RWPE2 (cell line): ENCODE results near the gene SPDYE1.

Experiments used
- ATAC-seq: fragments of 200-7000 bp; cut with Tn5 transposase; 3 replicates; pipeline ENCODE4 v1.9.1; 2021; ENCODE audit warnings: low read depth
- DNase-seq: peaks from one replicate; pipeline ENCODE4 v3.0.0-alpha.2; 2020; ENCODE audit warnings: low spot score
- H3K27ac ChIP-seq: fragments of 450-650 bp; 2 replicates; pipeline ENCODE4 v1.5.1; 2017; ENCODE audit warnings: mild to moderate bottlenecking; ENCODE audit not compliant: poor library complexity, severe bottlenecking
- H3K27me3 ChIP-seq: fragments of 250-450 bp; sonication (Bioruptor Pico); 2 replicates; pipeline ENCODE4 v1.5.1; 2021; ENCODE audit warnings: mild to moderate bottlenecking, moderate library complexity; ENCODE audit not compliant: insufficient read depth, poor library complexity, severe bottlenecking
- H3K36me3 ChIP-seq: fragments of 250-450 bp; sonication (Bioruptor Pico); 2 replicates; pipeline ENCODE4 v1.5.1; 2020; ENCODE audit warnings: low read depth, mild to moderate bottlenecking, moderate library complexity
- H3K4me1 ChIP-seq: fragments of 250-450 bp; sonication (Bioruptor Pico); 2 replicates; pipeline ENCODE4 v1.5.1; 2021; ENCODE audit warnings: mild to moderate bottlenecking, moderate library complexity; ENCODE audit not compliant: insufficient read depth, poor library complexity, severe bottlenecking
- H3K4me3 ChIP-seq: fragments of 250-450 bp; sonication (Bioruptor Pico); 2 replicates; pipeline ENCODE4 v1.5.1; 2021; ENCODE audit warnings: mild to moderate bottlenecking, moderate library complexity; ENCODE audit not compliant: severe bottlenecking
- H3K9me3 ChIP-seq: fragments of 250-450 bp; sonication (Bioruptor Pico); 2 replicates; pipeline ENCODE4 v1.5.1; 2021; ENCODE audit warnings: mild to moderate bottlenecking, moderate library complexity; ENCODE audit not compliant: severe bottlenecking
- CTCF ChIP-seq: fragments of 450-650 bp; IDR thresholded peaks from one replicate; pipeline ENCODE4 v1.5.1; 2017; ENCODE audit warnings: mild to moderate bottlenecking, moderate library complexity; ENCODE audit not compliant: poor library complexity, severe bottlenecking

The SPDYE1 gene

DNA sequence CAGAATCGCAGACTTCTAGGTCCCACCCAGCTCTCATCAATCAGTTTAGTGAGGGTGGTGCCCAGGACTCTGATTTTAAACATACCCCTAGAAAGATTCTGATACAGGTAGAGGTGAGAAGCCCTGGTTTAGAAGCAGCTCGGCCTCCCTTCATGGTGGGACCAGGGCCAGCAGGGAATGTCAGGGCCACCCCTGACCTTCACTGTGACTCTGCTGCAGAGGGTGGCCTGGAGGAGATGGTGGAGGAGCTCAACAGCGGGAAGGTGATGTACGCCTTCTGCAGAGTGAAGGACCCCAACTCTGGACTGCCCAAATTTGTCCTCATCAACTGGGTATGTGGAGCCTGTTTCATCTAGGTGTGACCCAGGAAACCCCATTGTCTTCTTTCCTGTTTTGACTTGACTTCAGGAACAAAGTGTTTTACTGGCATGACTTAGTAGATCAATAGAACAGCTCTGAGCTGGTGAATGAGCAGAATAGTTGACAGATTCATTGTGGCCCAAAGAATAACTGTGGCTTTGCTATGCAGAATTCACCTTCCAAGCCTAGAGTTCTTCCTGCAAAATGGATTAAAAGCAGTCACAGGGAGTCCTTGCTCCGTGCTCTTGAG, 54.0 kb downstream of the SPDYE1 start:
- H3K27ac ChIP-seq: no peak overlapping the region
- no peak for DNase-seq
- no peak for TF ChIP-seq CTCF
- H3K9me3 ChIP-seq: no peaks in the 10 kb centered on the region
- no peaks in the 10 kb centered on the region for H3K27me3 ChIP-seq
- H3K4me3 ChIP-seq: no peak overlapping the region
- no peaks in the 10 kb centered on the region for H3K4me1 ChIP-seq
- H3K36me3 ChIP-seq: peaks cover 93% of the 10 kb centered on the region
- ATAC-seq: no peak

DNA sequence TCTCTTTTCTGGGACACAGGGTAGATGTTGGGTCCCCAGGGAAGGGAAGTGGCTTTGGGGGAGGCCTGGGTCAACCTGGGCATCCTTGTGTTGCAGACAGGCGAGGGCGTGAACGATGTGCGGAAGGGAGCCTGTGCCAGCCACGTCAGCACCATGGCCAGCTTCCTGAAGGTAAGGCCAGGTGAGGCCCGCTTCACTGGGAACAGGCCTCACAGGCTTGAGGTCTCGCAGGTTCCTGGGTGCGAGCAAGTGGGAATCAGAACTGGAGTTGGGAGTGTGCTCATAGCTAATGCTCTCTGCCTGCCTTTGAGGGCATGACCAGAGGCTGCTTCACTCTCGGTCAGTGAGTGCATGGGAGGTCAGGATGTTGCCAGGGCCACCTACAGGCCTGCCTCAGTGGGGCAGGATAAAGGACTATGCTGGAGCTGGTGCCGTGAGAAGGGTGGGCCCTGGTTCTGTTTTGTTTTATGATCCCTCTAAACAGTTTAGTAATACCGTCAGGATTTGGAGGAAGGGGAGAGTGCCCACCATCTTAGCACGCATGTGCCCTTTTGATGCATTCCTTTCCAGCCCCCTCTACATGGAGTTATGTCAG, 55.2 kb downstream of the SPDYE1 start:
- DNase-seq (no peak), ATAC-seq (no peak)
- peaks cover 95% of the 10 kb centered on the region for H3K36me3 ChIP-seq

DNA sequence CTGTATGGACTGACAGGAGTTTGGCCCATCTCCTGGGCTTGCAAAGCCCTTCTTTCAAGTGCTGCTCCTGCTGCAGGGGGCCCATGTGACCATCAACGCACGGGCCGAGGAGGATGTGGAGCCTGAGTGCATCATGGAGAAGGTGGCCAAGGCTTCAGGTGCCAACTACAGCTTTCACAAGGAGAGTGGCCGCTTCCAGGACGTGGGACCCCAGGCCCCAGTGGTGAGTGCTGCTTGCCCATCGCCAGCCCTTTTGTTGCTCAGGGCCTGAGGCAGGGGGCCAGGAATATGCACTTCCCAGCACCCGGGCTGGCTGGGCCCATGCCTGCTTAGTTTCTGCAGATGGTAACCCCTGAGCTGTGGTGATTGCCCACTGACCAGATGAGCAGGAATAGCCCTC, 59.0 kb downstream of the SPDYE1 start:
- Histone ChIP-seq H3K4me1 (no peaks in the 10 kb centered on the region), H3K27ac (no peak overlapping the region), H3K27me3 (no peaks in the 10 kb centered on the region), H3K9me3 (no peaks in the 10 kb centered on the region), H3K36me3 (peaks cover 82% of the 10 kb centered on the region), H3K4me3 (no peak overlapping the region)
- DNase-seq: no peak
- TF ChIP-seq CTCF: no peak
- ATAC-seq: no peak

More for the DNA sequence above, 55.2 kb downstream of the SPDYE1 start:
- Histone ChIP-seq H3K9me3 (no peaks in the 10 kb centered on the region), H3K27me3 (no peaks in the 10 kb centered on the region), H3K27ac (no peak overlapping the region), H3K4me1 (no peaks in the 10 kb centered on the region), H3K4me3 (no peak overlapping the region)
- TF ChIP-seq CTCF: no peak

DNA sequence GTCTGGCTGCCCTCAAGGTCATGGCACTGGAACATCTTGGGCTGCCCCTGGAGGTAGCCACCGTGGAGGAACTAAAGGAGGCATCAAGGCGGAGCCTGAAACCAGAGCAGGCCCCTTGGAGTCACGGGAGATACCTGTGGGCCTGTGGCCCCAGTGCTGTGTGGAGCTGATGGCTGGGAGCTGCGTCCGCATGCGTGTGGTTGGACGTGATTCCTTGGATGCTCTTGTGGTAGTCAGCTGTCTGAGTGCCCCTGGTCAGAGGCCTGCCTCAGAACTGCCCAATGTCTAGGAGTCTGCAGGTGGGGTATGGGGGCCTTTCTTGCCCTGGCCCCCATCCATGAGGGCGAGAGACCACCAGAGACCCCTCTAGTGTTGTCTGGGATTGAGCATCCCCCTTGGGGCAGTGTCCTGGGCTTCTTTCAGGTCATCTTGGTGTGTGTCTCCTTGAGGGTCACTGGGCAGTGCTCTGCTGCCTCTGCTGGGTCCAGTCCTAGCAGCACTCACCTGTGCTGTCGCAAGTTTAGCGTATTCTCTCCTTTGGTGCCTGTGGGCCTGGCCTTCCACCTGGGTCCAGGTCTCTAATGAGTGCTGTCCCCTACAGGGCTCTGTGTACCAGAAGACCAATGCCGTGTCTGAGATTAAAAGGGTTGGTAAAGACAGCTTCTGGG, 59.6 kb downstream of the SPDYE1 start:
- H3K36me3 ChIP-seq: peaks cover 76% of the 10 kb centered on the region
- H3K27ac ChIP-seq: no peak overlapping the region
- H3K27me3 ChIP-seq: no peaks in the 10 kb centered on the region
- no peaks in the 10 kb centered on the region for H3K9me3 ChIP-seq
- DNase-seq (no peak), ATAC-seq (no peak)
- no peak for TF ChIP-seq CTCF
- no peak overlapping the region for H3K4me3 ChIP-seq
- no peaks in the 10 kb centered on the region for H3K4me1 ChIP-seq
